ENCODE data around the gene PEX5L. TPM values are rescaled to one million over a fixed set of nuclear protein-coding genes. Genes with fewer than 3 reads are reported as not detected.

PEX5L gene
- polyA plus RNA-seq, 1 donor from 2014 or later = 1.0 TPM

- H3K79me2 ChIP-seq (replicated peaks; ENCODE audit: insufficient read depth, low read length) = no peaks in the 10 kb centered on the region
- no peaks in the 10 kb centered on the region for H3K36me3 ChIP-seq (ENCODE audit: insufficient read depth, low read length)
- H3K9ac ChIP-seq (ENCODE audit: low read length) = no peak overlapping the region
- no peak overlapping the region for H3K4me3 ChIP-seq (ENCODE audit: low read length)
- no peaks in the 10 kb centered on the region for H3K9me2 ChIP-seq (ENCODE audit: insufficient read depth, low read length)
- no peaks in the 10 kb centered on the region for H4K20me1 ChIP-seq (ENCODE audit: insufficient read depth)
- H3K27me3 ChIP-seq (ENCODE audit: insufficient read depth, low read depth, low read length) = no peaks in the 10 kb centered on the region
- H3F3A ChIP-seq (ENCODE audit: insufficient read depth, low read length, poor library complexity, severe bottlenecking) = no peaks in the 10 kb centered on the region
- H2AFZ ChIP-seq (ENCODE audit: low read depth, low read length) = no peak overlapping the region
- no peak overlapping the region for H3K27ac ChIP-seq (ENCODE audit: low read length)
- TF ChIP-seq EP300 (conservative IDR thresholded peaks at IDR 0.05; ENCODE audit: poor library complexity, severe bottlenecking) (no peak), SMC3 (conservative IDR thresholded peaks at IDR 0.05; ENCODE audit: poor library complexity) (no peak), CTCF (IDR thresholded peaks at IDR 0.05; ENCODE audit: poor library complexity, severe bottlenecking) (no peak), EZH2 (IDR thresholded peaks at IDR 0.05; ENCODE audit: borderline replicate concordance, insufficient read depth, low read length, poor library complexity, severe bottlenecking) (no peak), TAF1 (IDR thresholded peaks at IDR 0.05; ENCODE audit: low read depth) (no peak), POLR2AphosphoS5 (IDR thresholded peaks at IDR 0.05) (no peak), MXI1 (conservative IDR thresholded peaks at IDR 0.05; ENCODE audit: poor library complexity, severe bottlenecking) (no peak), RAD21 (conservative IDR thresholded peaks at IDR 0.05) (no peak)
- TF ChIP-seq, protein P1, sequence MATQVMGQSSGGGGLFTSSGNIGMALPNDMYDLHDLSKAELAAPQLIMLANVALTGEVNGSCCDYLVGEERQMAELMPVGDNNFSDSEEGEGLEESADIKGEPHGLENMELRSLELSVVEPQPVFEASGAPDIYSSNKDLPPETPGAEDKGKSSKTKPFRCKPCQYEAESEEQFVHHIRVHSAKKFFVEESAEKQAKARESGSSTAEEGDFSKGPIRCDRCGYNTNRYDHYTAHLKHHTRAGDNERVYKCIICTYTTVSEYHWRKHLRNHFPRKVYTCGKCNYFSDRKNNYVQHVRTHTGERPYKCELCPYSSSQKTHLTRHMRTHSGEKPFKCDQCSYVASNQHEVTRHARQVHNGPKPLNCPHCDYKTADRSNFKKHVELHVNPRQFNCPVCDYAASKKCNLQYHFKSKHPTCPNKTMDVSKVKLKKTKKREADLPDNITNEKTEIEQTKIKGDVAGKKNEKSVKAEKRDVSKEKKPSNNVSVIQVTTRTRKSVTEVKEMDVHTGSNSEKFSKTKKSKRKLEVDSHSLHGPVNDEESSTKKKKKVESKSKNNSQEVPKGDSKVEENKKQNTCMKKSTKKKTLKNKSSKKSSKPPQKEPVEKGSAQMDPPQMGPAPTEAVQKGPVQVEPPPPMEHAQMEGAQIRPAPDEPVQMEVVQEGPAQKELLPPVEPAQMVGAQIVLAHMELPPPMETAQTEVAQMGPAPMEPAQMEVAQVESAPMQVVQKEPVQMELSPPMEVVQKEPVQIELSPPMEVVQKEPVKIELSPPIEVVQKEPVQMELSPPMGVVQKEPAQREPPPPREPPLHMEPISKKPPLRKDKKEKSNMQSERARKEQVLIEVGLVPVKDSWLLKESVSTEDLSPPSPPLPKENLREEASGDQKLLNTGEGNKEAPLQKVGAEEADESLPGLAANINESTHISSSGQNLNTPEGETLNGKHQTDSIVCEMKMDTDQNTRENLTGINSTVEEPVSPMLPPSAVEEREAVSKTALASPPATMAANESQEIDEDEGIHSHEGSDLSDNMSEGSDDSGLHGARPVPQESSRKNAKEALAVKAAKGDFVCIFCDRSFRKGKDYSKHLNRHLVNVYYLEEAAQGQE (IDR thresholded peaks at IDR 0.05; ENCODE audit: borderline replicate concordance) = no peak
- H3K4me2 ChIP-seq (ENCODE audit: low read length) = no peak overlapping the region
- H3K9me3 ChIP-seq (ENCODE audit: low read length) = no peaks in the 10 kb centered on the region
These were observed 154.9 kb downstream of the PEX5L start for GRCh38 chr3:179881791-179882190.

DNA sequence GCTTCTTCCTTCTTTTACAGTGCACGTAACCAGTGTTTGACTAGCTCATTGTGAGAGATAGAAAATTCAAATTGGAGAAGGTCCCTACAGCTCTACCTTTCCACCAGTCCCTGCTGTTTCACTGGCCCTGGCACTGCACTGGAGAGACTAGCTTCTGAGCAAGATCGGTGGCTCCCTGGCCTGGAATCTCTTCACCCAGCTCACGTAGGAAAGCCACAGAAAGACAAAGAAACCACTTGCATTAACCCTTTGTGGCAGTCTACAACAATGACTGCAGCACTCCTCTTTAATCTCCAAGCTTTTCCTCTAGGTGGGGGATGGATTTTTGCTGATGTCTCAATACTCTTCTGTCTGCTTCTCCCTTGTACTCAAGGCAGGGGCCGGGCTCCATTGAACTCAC, 155.9 kb downstream of the PEX5L start:
- H2AFZ ChIP-seq (ENCODE audit: low read depth, low read length) = no peak overlapping the region
- no peaks in the 10 kb centered on the region for H3K9me3 ChIP-seq (ENCODE audit: low read length)
- no peak overlapping the region for H3K27ac ChIP-seq (ENCODE audit: low read length)
- no peaks in the 10 kb centered on the region for H3K36me3 ChIP-seq (ENCODE audit: insufficient read depth, low read length)
- no peak for TF ChIP-seq MXI1 (conservative IDR thresholded peaks at IDR 0.05; ENCODE audit: poor library complexity, severe bottlenecking)
- TF ChIP-seq SMC3 (conservative IDR thresholded peaks at IDR 0.05; ENCODE audit: poor library complexity) = no peak
- TF ChIP-seq, protein P1 (IDR thresholded peaks at IDR 0.05; ENCODE audit: borderline replicate concordance) = no peak
- TF ChIP-seq EZH2 (IDR thresholded peaks at IDR 0.05; ENCODE audit: borderline replicate concordance, insufficient read depth, low read length, poor library complexity, severe bottlenecking) = no peak
- no peak for TF ChIP-seq POLR2AphosphoS5 (IDR thresholded peaks at IDR 0.05)
- TF ChIP-seq RAD21 (conservative IDR thresholded peaks at IDR 0.05) = no peak
- TF ChIP-seq EP300 (conservative IDR thresholded peaks at IDR 0.05; ENCODE audit: poor library complexity, severe bottlenecking) = no peak
- no peak for TF ChIP-seq TAF1 (IDR thresholded peaks at IDR 0.05; ENCODE audit: low read depth)
- no peak for TF ChIP-seq CTCF (IDR thresholded peaks at IDR 0.05; ENCODE audit: poor library complexity, severe bottlenecking)
- H3K79me2 ChIP-seq (replicated peaks; ENCODE audit: insufficient read depth, low read length) = no peaks in the 10 kb centered on the region
- no peaks in the 10 kb centered on the region for H3K27me3 ChIP-seq (ENCODE audit: insufficient read depth, low read depth, low read length)
- H3K4me2 ChIP-seq (ENCODE audit: low read length) = no peak overlapping the region
- no peak overlapping the region for H3K4me3 ChIP-seq (ENCODE audit: low read length)
- no peak overlapping the region for H3K9ac ChIP-seq (ENCODE audit: low read length)
- no peaks in the 10 kb centered on the region for H3K9me2 ChIP-seq (ENCODE audit: insufficient read depth, low read length)
- H4K20me1 ChIP-seq (ENCODE audit: insufficient read depth) = no peaks in the 10 kb centered on the region
- H3F3A ChIP-seq (ENCODE audit: insufficient read depth, low read length, poor library complexity, severe bottlenecking) = no peaks in the 10 kb centered on the region
